LNCaP clone FGC (cell line): ENCODE results near the gene SHBG.
A peak's percentile ranks its signal among the peaks of the same experiment; 100 is the strongest.
"Not testable (repeated sequence)": the region's sequence is repeated elsewhere in the genome, so short reads cannot be mapped to it uniquely, and the experiment has no call there.

ENCODE experiments used
- DNase-seq: peaks from one replicate; pipeline ENCODE4 v3.0.0-alpha.2; 2011; ENCODE audit warnings: low read depth
- H3K4me3 ChIP-seq: 2 replicates; pipeline ENCODE4 v1.5.1; 2011; ENCODE audit warnings: mild to moderate bottlenecking, low read depth, low read length, control low read depth
- CTCF ChIP-seq: IDR thresholded peaks from 2 replicates; pipeline ENCODE4 v1.5.1; 2012; ENCODE audit warnings: mild to moderate bottlenecking; ENCODE audit not compliant: control insufficient read depth, insufficient read depth; ENCODE audit errors: extremely low read depth

SHBG gene

GRCh38 chr17:7634384-7634783 is 4.4 kb downstream of the SHBG start:
- no peak overlapping the region for H3K4me3 ChIP-seq
- DNase-seq = no peak
- peak; percentile 57 for TF ChIP-seq CTCF

GRCh38 chr17:7636163-7636562 is 6.2 kb downstream of the SHBG start:
- no peak for TF ChIP-seq CTCF

DNA sequence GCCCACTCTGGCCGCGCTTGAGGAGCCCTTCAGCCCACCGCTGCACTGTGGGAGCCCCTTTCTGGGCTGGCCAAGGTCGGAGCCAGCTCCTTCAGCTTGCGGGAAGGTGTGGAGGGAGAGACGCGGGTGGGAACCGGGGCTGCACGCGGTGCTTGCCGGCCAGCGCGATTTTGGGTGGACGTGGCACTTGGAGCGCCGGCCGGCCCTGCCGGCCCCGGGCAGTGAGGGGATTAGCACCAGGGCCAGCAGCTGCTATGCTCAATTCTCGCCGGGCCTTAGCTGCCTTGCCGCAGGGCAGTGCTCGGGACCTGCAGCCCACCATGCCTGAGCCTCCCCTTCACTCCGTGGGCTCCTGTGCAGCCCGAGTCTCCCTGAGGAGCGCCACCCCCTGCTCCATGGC is 10.8 kb downstream of the SHBG start:
- no peak for TF ChIP-seq CTCF
- H3K4me3 ChIP-seq = no peak overlapping the region
- no peak for DNase-seq

More at GRCh38 chr17:7636163-7636562, 6.2 kb downstream of the SHBG start:
- no peak overlapping the region for H3K4me3 ChIP-seq
- no peak for DNase-seq

GRCh38 chr17:7641635-7642034 is 11.7 kb downstream of the SHBG start:
- H3K4me3 ChIP-seq, DNase-seq: not testable (repeated sequence)

DNA sequence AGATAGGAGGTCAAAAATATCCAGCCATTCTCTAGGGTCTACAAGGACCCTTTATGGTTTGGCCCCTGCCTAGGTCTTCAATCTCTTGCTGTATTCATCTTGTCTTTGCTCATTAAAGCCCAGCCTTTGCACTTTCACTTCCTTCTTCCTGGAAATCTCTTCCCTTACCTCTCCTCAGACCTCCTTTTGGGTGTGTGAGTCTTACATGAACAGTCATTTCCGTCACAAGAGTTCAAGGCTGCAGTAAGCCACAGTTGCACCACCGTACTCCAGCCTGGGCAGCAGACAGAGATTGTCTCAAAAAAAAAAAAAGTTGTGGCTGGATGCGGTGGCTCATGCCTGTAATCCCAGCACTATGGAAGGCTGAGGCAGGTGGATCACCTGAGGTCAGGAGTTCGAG is 14.8 kb downstream of the SHBG start:
- no peak for DNase-seq
- TF ChIP-seq CTCF = no peak

DNA sequence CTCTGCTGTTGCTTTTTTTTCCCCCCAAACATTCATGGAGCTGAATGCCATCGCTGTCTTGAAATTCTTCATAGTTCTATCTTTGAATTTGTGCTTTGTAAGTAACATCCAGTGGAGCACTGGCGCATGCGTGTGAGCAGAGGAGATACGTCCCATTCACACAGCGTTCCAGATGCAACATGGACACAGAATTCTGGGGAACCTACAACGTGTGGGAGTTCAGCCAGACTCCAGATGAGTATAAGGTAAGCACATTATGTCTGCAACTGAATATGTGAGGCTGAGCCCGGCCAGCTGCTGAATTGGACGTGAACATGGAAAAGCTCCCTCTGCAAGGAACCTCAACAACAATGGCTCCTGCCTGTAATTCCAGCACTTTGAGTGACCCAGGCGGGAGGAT is 16.5 kb downstream of the SHBG start:
- no peak overlapping the region for H3K4me3 ChIP-seq
- no peak for DNase-seq
- no peak for TF ChIP-seq CTCF

More for the DNA sequence above, 14.8 kb downstream of the SHBG start:
- H3K4me3 ChIP-seq = no peak overlapping the region

- no peak for DNase-seq
- no peak overlapping the region for H3K4me3 ChIP-seq
- TF ChIP-seq CTCF = no peak
Measured at GRCh38 chr17:7647018-7647417, 17.1 kb downstream of the SHBG start.
